OCI-LY3 (cell line): ENCODE results near the gene CEP85L.

ENCODE experiments used
- EZH2phosphoT487 ChIP-seq: fragments of 200-600 bp; shearing (Covaris generic); IDR thresholded peaks from 2 replicates; pipeline ENCODE4 v1.6.1; 2018; ENCODE audit warnings: antibody characterized with exemption, mixed run types, low read depth
- TF ChIP-seq, protein P1 (sequence below): fragments of 200-600, 300-600 bp; sonication (generic); IDR thresholded peaks from 2 replicates; pipeline ENCODE4 v1.5.1; 2014; ENCODE audit warnings: antibody characterized with exemption, low read length, low read depth

DNA sequence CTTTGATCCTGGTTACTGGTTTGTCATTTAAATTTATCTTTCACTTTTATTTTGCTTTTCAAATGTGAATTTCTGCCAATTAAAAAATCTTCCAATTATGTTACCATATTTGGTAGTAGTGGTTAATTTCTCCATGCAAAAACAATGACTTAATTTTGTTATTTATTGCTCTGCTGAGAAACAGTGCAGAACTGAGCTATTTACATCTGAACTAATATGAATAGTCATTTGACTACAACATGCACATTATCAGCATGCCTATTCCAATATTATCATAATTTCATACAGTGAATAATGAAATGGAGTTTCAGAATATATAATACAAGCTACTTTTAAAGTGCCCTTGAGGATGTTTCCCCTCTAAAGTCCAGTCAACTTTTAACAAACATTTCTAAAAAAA, 102.8 kb downstream of the CEP85L start:
- TF ChIP-seq, protein P1, sequence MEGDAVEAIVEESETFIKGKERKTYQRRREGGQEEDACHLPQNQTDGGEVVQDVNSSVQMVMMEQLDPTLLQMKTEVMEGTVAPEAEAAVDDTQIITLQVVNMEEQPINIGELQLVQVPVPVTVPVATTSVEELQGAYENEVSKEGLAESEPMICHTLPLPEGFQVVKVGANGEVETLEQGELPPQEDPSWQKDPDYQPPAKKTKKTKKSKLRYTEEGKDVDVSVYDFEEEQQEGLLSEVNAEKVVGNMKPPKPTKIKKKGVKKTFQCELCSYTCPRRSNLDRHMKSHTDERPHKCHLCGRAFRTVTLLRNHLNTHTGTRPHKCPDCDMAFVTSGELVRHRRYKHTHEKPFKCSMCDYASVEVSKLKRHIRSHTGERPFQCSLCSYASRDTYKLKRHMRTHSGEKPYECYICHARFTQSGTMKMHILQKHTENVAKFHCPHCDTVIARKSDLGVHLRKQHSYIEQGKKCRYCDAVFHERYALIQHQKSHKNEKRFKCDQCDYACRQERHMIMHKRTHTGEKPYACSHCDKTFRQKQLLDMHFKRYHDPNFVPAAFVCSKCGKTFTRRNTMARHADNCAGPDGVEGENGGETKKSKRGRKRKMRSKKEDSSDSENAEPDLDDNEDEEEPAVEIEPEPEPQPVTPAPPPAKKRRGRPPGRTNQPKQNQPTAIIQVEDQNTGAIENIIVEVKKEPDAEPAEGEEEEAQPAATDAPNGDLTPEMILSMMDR: no peak
- TF ChIP-seq EZH2phosphoT487: no peak
